Measurements from ENCODE around the gene SLC36A1.

The SLC36A1 gene

DNA sequence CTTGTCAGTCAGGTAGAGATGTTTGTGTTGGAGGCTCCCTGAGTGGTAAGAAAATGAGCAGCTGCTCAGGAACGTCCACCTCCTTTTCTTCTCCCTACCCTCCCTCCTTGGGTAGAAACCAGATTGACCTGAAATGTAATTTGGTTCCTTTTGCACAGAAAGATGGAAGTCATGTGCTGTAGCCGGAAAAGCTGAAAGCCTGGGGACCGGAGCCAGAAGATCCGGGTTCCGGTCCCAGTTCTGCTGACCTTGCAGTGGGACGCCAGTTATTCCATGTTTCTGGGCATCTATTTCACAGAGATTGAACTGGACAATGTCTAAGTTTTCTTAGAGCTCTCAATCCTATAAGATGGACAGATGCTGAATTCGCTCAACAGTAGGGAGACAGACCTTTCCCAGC, 40.1 kb downstream of the SLC36A1 start:
- Histone ChIP-seq H3K27me3 (ENCODE audit: insufficient read depth, low read depth) (no peaks in the 10 kb centered on the region), H3K4me1 (ENCODE audit: low read depth, poor library complexity, severe bottlenecking) (no peaks in the 10 kb centered on the region), H3K36me3 (ENCODE audit: insufficient read depth) (no peaks in the 10 kb centered on the region), H3K27ac (no peak overlapping the region), H3K4me2 (no peak overlapping the region), H3K79me2 (ENCODE audit: insufficient read depth, low read depth) (no peaks in the 10 kb centered on the region), H2AFZ (ENCODE audit: low read depth) (no peak overlapping the region), H3K9ac (no peak overlapping the region), H4K20me1 (ENCODE audit: insufficient read depth) (no peaks in the 10 kb centered on the region), H3K4me3 (IDR thresholded peaks at IDR 0.05; ENCODE audit: insufficient read depth, low read depth, low read length) (no peak overlapping the region)
- no peak for TF ChIP-seq CTCF (conservative IDR thresholded peaks at IDR 0.05; ENCODE audit: low read depth, low read length)

DNA sequence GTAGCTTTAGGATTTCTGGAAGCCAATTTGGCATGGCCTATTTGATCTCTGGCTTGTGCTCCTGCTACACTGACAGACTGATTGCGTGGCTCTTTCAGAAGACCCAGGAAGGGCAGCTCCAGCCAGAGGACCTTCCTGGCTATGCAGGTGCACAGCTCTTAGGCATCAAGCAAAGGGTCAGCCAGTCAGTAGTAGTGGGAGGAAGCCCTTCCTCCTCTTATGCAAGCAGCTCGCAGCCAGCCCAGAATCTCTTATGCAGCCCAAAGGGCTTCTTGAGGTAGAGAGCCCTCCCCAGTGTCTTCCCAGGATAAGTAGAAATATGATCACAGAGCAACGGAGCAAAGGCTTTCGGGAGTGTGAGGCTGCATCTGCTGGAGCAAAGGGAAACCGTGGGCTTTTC, 43.2 kb downstream of the SLC36A1 start:
- Histone ChIP-seq H3K4me2 (no peak overlapping the region), H3K27me3 (ENCODE audit: insufficient read depth, low read depth) (no peaks in the 10 kb centered on the region), H3K4me1 (ENCODE audit: low read depth, poor library complexity, severe bottlenecking) (no peaks in the 10 kb centered on the region), H3K4me3 (IDR thresholded peaks at IDR 0.05; ENCODE audit: insufficient read depth, low read depth, low read length) (no peak overlapping the region), H3K36me3 (ENCODE audit: insufficient read depth) (no peaks in the 10 kb centered on the region), H3K79me2 (ENCODE audit: insufficient read depth, low read depth) (no peaks in the 10 kb centered on the region), H4K20me1 (ENCODE audit: insufficient read depth) (no peaks in the 10 kb centered on the region), H2AFZ (ENCODE audit: low read depth) (no peak overlapping the region), H3K9ac (no peak overlapping the region), H3K27ac (no peak overlapping the region)
- TF ChIP-seq CTCF (conservative IDR thresholded peaks at IDR 0.05; ENCODE audit: low read depth, low read length) = no peak

DNA sequence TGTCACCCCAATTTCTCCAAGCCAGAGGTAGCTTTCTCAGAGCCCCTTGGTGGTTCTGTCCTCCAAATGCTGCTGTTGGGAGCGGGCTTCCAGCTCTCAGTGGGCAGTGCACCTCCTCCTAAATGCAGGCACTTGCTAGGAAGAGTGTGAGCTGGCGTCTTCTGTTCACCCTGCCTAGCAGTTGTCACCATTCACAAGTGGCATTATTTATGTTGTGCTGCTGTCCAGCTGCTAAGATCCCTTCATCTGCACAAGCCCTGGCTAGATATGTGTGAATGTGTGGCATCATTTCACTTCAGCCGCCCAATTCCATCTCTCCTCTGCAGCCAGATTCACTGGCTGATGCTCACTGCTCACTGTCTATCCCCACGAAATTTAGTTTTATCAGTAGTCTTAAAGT, 43.7 kb downstream of the SLC36A1 start:
- Histone ChIP-seq H3K27me3 (ENCODE audit: insufficient read depth, low read depth) (no peaks in the 10 kb centered on the region), H3K4me2 (no peak overlapping the region), H4K20me1 (ENCODE audit: insufficient read depth) (no peaks in the 10 kb centered on the region), H3K79me2 (ENCODE audit: insufficient read depth, low read depth) (no peaks in the 10 kb centered on the region), H3K9ac (no peak overlapping the region), H2AFZ (ENCODE audit: low read depth) (no peak overlapping the region), H3K4me3 (IDR thresholded peaks at IDR 0.05; ENCODE audit: insufficient read depth, low read depth, low read length) (no peak overlapping the region), H3K36me3 (ENCODE audit: insufficient read depth) (no peaks in the 10 kb centered on the region), H3K27ac (no peak overlapping the region), H3K4me1 (ENCODE audit: low read depth, poor library complexity, severe bottlenecking) (no peaks in the 10 kb centered on the region)
- no peak for TF ChIP-seq CTCF (conservative IDR thresholded peaks at IDR 0.05; ENCODE audit: low read depth, low read length)

GRCh38 chr5:151492729-151493128, 45.3 kb downstream of the SLC36A1 start:
- no peak overlapping the region for H3K4me3 ChIP-seq (IDR thresholded peaks at IDR 0.05; ENCODE audit: insufficient read depth, low read depth, low read length)
- no peaks in the 10 kb centered on the region for H3K27me3 ChIP-seq (ENCODE audit: insufficient read depth, low read depth)
- H3K27ac ChIP-seq = no peak overlapping the region
- H3K79me2 ChIP-seq (ENCODE audit: insufficient read depth, low read depth) = no peaks in the 10 kb centered on the region
- H4K20me1 ChIP-seq (ENCODE audit: insufficient read depth) = no peaks in the 10 kb centered on the region
- H3K36me3 ChIP-seq (ENCODE audit: insufficient read depth) = no peaks in the 10 kb centered on the region
- H3K4me2 ChIP-seq = no peak overlapping the region
- no peak overlapping the region for H2AFZ ChIP-seq (ENCODE audit: low read depth)
- no peaks in the 10 kb centered on the region for H3K4me1 ChIP-seq (ENCODE audit: low read depth, poor library complexity, severe bottlenecking)
- no peak for TF ChIP-seq CTCF (conservative IDR thresholded peaks at IDR 0.05; ENCODE audit: low read depth, low read length)
- no peak overlapping the region for H3K9ac ChIP-seq

- no peak overlapping the region for H3K4me2 ChIP-seq
- H3K36me3 ChIP-seq (ENCODE audit: insufficient read depth) = no peaks in the 10 kb centered on the region
- no peaks in the 10 kb centered on the region for H4K20me1 ChIP-seq (ENCODE audit: insufficient read depth)
- H3K27me3 ChIP-seq (ENCODE audit: insufficient read depth, low read depth) = no peaks in the 10 kb centered on the region
- H3K27ac ChIP-seq = no peak overlapping the region
- TF ChIP-seq CTCF (conservative IDR thresholded peaks at IDR 0.05; ENCODE audit: low read depth, low read length) = no peak
- no peak overlapping the region for H2AFZ ChIP-seq (ENCODE audit: low read depth)
- no peak overlapping the region for H3K9ac ChIP-seq
- H3K79me2 ChIP-seq (ENCODE audit: insufficient read depth, low read depth) = no peaks in the 10 kb centered on the region
- no peaks in the 10 kb centered on the region for H3K4me1 ChIP-seq (ENCODE audit: low read depth, poor library complexity, severe bottlenecking)
- H3K4me3 ChIP-seq (IDR thresholded peaks at IDR 0.05; ENCODE audit: insufficient read depth, low read depth, low read length) = no peak overlapping the region
These were observed 46.3 kb downstream of the SLC36A1 start for GRCh38 chr5:151493665-151494064.

Measured in KMS-11 (cell line).